Subcutaneous adipose tissue (tissue), 4 donors: ENCODE measurements around the gene B4GALT1. TPM values are rescaled to one million over a fixed set of nuclear protein-coding genes. Genes with fewer than 3 reads are reported as not detected.

Experiments used
- total RNA-seq, 4 donors: library from RNA; depleted of rRNA; stranded (reverse); fragments of >200 nt; gene quantifications; one replicate each; pipeline ENCODE4 v1.1.0, GENCODE V29; 2016
- TF ChIP-seq, protein P1 (sequence below): fragments of 450-650 bp; IDR thresholded peaks from one replicate; pipeline ENCODE4 v1.5.1; 2016; ENCODE audit warnings: low read depth, mild to moderate bottlenecking, control low read depth, antibody characterized with exemption, moderate library complexity

Gene B4GALT1
- total RNA-seq, 4 donors from 2014 or later: 39.6 to 100 (median 64.5) TPM

DNA sequence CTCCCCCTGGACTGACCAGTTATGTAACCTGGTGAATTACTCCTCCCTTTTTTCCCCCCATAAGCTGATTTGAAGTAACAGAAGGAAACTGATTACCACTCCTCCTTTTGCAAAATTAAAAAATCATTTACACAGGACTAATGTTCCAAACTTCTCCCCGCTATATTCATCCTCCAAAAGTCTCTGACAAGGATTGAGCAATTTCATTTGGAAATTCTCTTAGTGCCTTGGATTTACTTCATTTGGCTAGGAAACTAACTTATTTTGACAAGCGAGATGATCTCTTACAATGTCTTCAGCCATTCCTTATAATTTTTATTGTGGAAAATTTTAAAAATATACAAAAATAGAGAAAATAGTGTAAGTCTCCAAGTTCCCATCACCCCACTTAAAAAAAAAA, 15.4 kb upstream of the B4GALT1 start:
- TF ChIP-seq, protein P1, sequence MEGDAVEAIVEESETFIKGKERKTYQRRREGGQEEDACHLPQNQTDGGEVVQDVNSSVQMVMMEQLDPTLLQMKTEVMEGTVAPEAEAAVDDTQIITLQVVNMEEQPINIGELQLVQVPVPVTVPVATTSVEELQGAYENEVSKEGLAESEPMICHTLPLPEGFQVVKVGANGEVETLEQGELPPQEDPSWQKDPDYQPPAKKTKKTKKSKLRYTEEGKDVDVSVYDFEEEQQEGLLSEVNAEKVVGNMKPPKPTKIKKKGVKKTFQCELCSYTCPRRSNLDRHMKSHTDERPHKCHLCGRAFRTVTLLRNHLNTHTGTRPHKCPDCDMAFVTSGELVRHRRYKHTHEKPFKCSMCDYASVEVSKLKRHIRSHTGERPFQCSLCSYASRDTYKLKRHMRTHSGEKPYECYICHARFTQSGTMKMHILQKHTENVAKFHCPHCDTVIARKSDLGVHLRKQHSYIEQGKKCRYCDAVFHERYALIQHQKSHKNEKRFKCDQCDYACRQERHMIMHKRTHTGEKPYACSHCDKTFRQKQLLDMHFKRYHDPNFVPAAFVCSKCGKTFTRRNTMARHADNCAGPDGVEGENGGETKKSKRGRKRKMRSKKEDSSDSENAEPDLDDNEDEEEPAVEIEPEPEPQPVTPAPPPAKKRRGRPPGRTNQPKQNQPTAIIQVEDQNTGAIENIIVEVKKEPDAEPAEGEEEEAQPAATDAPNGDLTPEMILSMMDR: no peak

DNA sequence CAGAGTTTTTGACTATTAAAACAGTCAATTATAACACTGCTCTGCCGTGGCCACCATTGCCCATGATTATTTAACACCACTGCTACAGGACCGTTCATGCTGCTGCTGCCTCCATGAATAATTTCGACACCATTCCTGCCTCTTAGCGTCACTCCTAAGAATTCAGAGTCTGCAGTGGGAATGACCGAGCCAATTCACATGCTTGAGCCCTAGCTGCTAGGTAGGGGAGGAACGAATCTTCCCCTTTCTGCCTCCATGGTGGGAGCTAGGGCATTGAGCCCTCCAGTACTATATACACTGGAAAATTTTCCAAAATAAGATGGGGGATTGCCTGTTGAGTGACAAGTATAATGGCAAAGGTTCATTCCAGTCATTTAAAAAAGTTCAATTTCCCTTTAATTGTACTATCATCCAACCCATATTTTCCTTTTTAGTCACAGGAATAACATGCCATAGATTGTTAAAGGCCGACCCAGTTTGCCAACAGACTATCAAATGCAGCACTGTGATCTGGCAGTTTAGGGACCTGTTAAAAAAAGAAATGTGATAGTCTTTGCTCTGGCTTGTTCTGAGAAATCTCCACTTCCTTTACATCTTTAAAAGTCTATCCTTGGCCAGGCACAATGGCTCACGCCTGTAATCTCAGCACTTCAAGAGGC, 13.5 kb upstream of the B4GALT1 start:
- TF ChIP-seq, protein P1: no peak

GRCh38 chr9:33178972-33179697, 12.0 kb upstream of the B4GALT1 start:
- TF ChIP-seq, protein P1: no peak

- TF ChIP-seq, protein P1: no peak
These were observed 10.5 kb upstream of the B4GALT1 start for GRCh38 chr9:33177639-33178038.

GRCh38 chr9:33177086-33177485, 9.9 kb upstream of the B4GALT1 start:
- TF ChIP-seq, protein P1: no peak

- TF ChIP-seq, protein P1: no peak
These were observed 8.7 kb upstream of the B4GALT1 start for GRCh38 chr9:33175649-33176325.
